ENCODE data around the gene EIF2A. TPM values are rescaled to one million over a fixed set of nuclear protein-coding genes. Genes with fewer than 3 reads are reported as not detected.
"Not testable (repeated sequence)": the region's sequence is repeated elsewhere in the genome, so short reads cannot be mapped to it uniquely, and the experiment has no call there.

The EIF2A gene
- total RNA-seq, 2 experiments from 2014 or later = 68.3 to 91.2 TPM

DNA sequence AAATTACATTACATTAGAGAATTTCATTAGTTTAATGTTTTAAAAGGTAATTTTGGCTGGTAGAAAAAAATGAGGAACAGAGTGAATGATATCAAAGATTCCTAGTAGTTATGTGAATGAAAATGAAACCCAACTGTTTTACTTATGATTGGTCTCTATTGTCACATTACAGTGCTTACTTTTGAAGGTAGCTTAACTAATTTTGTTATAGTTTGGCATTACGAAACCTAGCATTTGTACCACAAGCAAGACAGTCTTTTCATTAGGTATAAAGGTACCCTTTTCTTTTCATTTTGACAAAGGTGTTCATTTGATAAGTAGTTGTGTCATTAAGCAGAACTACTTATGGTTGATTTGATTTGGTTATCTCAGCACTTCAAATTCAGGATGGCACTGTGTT lies 63.4 kb downstream of the EIF2A start:
- H3K4me1 Mint-ChIP-seq = peaks cover 79% of the 10 kb centered on the region
- no peaks in the 10 kb centered on the region for H3K27me3 Mint-ChIP-seq
- POLR2A ChIA-PET = no interaction called here
- H3K36me3 Mint-ChIP-seq (ENCODE audit: low read depth) = peaks cover 56% of the 10 kb centered on the region
- CTCF ChIA-PET = interaction anchor here (0.6 kb wide), 1 partner anchor 185 kb away, joined by 5 read pairs; no protein-coding TSS in a partner anchor
- H3K4me3 Mint-ChIP-seq = no peak overlapping the region
- peaks cover 2% of the 10 kb centered on the region for H3K9me3 Mint-ChIP-seq
- peak overlapping the region; percentile 26 for H3K27ac Mint-ChIP-seq
- DNase-seq = no peak

DNA sequence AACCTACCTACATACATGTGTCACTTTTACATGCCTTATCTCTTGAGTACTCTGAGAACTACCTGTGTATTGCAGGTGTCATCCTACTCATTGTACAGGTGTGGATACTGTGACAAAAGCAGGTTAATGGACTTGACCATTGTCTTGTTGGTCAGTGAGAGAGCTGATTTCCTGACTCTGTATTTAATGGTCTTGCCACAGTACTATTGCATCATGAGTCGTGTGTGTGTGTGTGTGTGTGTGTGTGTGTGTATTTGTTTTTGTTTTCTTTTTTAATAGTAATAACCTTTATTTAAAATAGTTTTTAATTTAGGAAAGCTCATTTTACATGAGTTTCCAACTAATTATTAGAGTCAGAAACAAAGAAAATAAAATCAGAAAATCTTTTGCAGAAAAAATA lies 64.2 kb downstream of the EIF2A start:
- CTCF ChIA-PET = interaction anchor here (0.9 kb wide), 1 partner anchor 50 kb away, joined by 4 read pairs; no protein-coding TSS in a partner anchor

DNA sequence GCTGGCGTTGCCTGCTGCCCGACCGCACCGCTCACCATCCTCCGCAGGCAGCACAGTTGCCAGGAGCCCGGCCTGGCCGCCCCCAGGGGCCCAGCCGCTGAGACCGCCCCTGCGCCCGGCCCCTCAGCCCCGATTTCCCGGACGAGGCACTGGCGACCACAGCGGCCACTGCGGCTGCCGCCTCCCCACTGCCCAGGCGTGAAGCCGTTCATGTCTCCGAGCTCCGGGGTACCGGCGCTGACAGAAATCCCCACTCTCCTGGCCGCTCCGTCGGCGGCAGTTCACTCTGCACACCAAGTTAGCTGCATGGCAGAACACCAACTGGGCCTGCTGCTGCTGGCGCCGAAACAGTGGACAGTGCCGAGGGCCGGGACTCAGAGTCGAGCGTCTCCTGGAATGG lies 65.1 kb downstream of the EIF2A start:
- Mint-ChIP-seq H3K27me3 (no peaks in the 10 kb centered on the region), H3K4me3 (no peak overlapping the region), H3K36me3 (ENCODE audit: low read depth) (peaks cover 51% of the 10 kb centered on the region), H3K27ac (no peak overlapping the region), H3K9me3 (peaks cover 2% of the 10 kb centered on the region), H3K4me1 (peaks cover 67% of the 10 kb centered on the region)
- DNase-seq = no peak
- CTCF ChIA-PET = no interaction called here
- POLR2A ChIA-PET = no interaction called here

More for the DNA sequence above, 64.2 kb downstream of the EIF2A start:
- Mint-ChIP-seq H3K4me3 (no peak overlapping the region), H3K36me3 (ENCODE audit: low read depth) (peaks cover 57% of the 10 kb centered on the region), H3K27me3 (no peaks in the 10 kb centered on the region), H3K9me3 (peaks cover 2% of the 10 kb centered on the region), H3K4me1 (peaks cover 74% of the 10 kb centered on the region), H3K27ac (no peak overlapping the region)
- POLR2A ChIA-PET = no interaction called here
- DNase-seq = no peak

GRCh38 chr3:150612494-150612893 lies 65.9 kb downstream of the EIF2A start:
- Mint-ChIP-seq H3K4me3 (no peak overlapping the region), H3K4me1 (peaks cover 61% of the 10 kb centered on the region), H3K36me3 (ENCODE audit: low read depth) (peaks cover 50% of the 10 kb centered on the region), H3K27ac (no peak overlapping the region), H3K27me3 (no peaks in the 10 kb centered on the region), H3K9me3 (peaks cover 2% of the 10 kb centered on the region)
- ChIA-PET POLR2A (no interaction called here), CTCF (interaction anchor here (0.6 kb wide), 1 partner anchor 157 kb away, joined by 3 read pairs; no protein-coding TSS in a partner anchor)
- DNase-seq = no peak

- DNase-seq = no peak
- no peaks in the 10 kb centered on the region for H3K27me3 Mint-ChIP-seq
- no peak overlapping the region for H3K4me3 Mint-ChIP-seq
- ChIA-PET CTCF (interaction anchor here (0.6 to 0.8 kb wide), 2 partner anchors 10 to 156 kb away, joined by 3 read pairs; partner anchors contain the start of gene SELENOT), POLR2A (no interaction called here)
- peaks cover 48% of the 10 kb centered on the region for H3K36me3 Mint-ChIP-seq (ENCODE audit: low read depth)
- no peak overlapping the region for H3K27ac Mint-ChIP-seq
- peaks cover 2% of the 10 kb centered on the region for H3K9me3 Mint-ChIP-seq
- H3K4me1 Mint-ChIP-seq = peaks cover 55% of the 10 kb centered on the region
Observed at GRCh38 chr3:150613034-150613433, 66.4 kb downstream of the EIF2A start.

DNA sequence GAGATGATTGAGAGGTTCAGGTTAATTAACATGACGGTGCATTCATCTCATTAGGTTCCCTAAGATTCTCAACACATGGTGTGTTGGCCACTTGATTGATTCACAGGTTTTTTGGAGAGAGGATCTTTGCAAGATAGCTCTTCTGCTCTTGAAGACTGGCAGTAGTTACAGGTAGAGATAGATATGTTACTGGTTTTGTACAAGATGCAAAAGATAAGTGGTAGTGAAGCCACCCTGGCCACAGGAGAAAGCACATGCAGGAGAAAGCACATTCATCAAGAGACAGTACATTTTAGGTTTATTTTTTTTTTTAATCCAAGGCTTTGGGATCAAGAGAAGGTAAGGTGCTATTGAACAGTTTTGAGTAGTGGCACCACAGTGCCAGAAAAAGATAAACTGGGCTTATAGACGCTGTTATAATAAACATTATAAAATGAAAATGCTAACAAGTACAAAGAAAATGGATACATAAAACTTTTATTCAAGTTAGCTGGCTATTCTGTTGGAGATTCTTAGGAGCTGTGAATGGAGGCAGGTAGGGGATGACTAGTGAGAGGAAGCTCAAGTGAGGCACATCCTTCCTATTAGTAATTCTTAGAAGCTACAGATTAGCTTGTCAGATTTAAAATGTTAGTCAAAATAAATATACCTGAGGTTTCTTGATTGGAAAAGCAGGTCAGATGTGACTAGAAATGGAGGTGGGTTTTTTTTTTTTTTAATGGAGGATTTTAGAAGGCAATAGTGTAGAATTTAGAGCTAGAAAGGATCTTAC lies 67.3 kb downstream of the EIF2A start:
- H3K4me3 Mint-ChIP-seq = no peak overlapping the region
- H3K27ac Mint-ChIP-seq = no peak overlapping the region
- peaks cover 2% of the 10 kb centered on the region for H3K9me3 Mint-ChIP-seq
- peaks cover 55% of the 10 kb centered on the region for H3K36me3 Mint-ChIP-seq (ENCODE audit: low read depth)
- peaks cover 48% of the 10 kb centered on the region for H3K4me1 Mint-ChIP-seq
- CTCF ChIA-PET = interaction anchor here (0.8 to 1.1 kb wide), 4 partner anchors 11 to 85 kb away, joined by 3 to 4 read pairs (median 3); partner anchors contain the start of gene SELENOT
- POLR2A ChIA-PET = interaction anchor here (0.7 kb wide), 1 partner anchor 88 kb away, joined by 4 read pairs; no protein-coding TSS in a partner anchor
- H3K27me3 Mint-ChIP-seq = no peaks in the 10 kb centered on the region
- DNase-seq = no peak

GRCh38 chr3:150620002-150620689 lies 73.6 kb downstream of the EIF2A start:
- no peaks in the 10 kb centered on the region for H3K9me3 Mint-ChIP-seq
- POLR2A ChIA-PET = interaction anchor here (0.6 kb wide), 1 partner anchor 15 kb away, joined by 5 read pairs; no protein-coding TSS in a partner anchor
- no peak for DNase-seq
- no peaks in the 10 kb centered on the region for H3K27me3 Mint-ChIP-seq
- H3K27ac Mint-ChIP-seq = no peak overlapping the region
- peaks cover 39% of the 10 kb centered on the region for H3K36me3 Mint-ChIP-seq (ENCODE audit: low read depth)
- CTCF ChIA-PET = interaction anchor here (0.6 to 1.0 kb wide), 3 partner anchors 24 to 85 kb away, joined by 3 read pairs; no protein-coding TSS in a partner anchor
- H3K4me1 Mint-ChIP-seq = peaks cover 14% of the 10 kb centered on the region
- H3K4me3 Mint-ChIP-seq = no peak overlapping the region

DNA sequence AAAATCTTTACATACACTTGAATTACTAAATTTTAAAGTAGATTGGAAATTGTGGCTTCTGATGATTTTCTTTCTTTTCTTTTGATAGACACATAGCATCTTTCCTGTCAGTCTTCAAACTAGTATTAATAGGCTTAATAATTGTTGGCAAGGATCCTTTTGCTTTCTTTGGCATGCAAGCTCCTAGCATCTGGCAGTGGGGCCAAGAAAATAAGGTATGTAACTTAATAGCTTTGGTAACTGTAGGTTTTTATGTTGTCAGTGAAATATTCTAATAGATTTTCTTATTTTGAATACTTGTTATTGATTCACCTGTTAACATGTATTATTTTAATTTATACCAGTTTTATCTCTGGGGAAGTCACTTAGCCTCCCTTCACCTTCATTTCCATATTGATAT lies 76.4 kb downstream of the EIF2A start:
- POLR2A ChIA-PET, H3K27me3 Mint-ChIP-seq, H3K27ac Mint-ChIP-seq, H3K9me3 Mint-ChIP-seq, DNase-seq, CTCF ChIA-PET, H3K4me3 Mint-ChIP-seq: not testable (repeated sequence)
- peaks cover 48% of the 10 kb centered on the region for H3K36me3 Mint-ChIP-seq (ENCODE audit: low read depth)
- H3K4me1 Mint-ChIP-seq = peaks cover 12% of the 10 kb centered on the region

DNA sequence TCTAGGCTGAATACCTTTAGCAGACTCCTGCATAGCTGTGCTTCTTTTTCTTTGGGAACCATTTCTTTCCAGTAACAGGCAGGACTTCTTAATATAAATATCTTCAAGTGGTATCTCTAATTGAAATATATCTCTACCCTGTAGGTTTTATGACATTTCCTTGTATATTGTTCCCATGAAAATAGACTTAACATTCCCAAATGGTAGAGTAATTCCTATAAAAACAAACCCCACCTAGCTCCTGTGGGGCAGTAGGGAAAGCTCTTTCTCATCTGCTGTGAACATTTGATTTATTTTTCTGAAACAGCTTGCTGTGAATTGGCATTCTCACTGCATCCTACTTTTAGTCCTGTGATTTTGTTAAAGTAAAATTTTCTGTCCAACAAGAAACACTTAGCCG lies 77.4 kb downstream of the EIF2A start:
- CTCF ChIA-PET = no interaction called here
- POLR2A ChIA-PET = no interaction called here
- Mint-ChIP-seq H3K4me1 (peaks cover 12% of the 10 kb centered on the region), H3K9me3 (no peaks in the 10 kb centered on the region), H3K27ac (no peak overlapping the region), H3K36me3 (ENCODE audit: low read depth) (peaks cover 41% of the 10 kb centered on the region), H3K27me3 (no peaks in the 10 kb centered on the region), H3K4me3 (no peak overlapping the region)
- DNase-seq = no peak

DNA sequence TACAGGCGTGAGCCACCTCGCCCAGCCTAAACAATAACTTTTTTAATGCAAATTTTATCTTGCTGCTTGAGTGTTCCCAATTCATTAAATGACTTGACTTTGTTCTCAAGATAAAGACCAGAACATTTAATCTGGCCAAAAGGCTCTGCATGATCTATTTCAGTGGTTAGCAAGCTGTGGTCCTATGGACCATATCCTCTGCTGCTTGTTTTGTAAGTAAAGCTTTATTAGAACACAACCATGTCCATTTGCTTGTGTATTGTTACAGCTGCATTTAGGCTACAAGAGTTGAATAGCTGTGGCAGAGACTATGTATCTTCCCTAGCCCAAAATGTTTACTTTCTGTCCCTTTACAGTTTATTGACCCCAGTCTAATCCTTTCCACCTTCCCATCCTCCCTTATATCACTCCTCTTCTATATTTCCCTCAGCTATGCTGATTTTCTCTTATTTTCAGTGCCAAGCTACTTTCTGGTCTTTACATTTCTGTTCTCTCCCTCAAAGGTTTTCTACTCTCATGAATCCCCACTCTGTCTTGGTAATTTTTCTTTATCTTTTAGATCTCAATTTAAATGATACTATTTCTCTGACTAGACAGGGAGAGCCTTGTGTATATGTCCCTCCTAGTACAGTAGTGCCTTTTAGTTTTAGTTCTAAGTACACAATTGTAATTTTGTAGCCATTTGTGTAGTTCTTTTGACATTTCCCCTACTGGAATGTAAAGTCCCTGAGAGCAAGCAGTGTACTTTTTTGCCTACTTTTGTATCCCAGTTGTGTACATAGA lies 79.8 kb downstream of the EIF2A start:
- Mint-ChIP-seq H3K27ac (no peak overlapping the region), H3K9me3 (no peaks in the 10 kb centered on the region), H3K27me3 (no peaks in the 10 kb centered on the region), H3K4me3 (no peak overlapping the region), H3K36me3 (ENCODE audit: low read depth) (peaks cover 46% of the 10 kb centered on the region), H3K4me1 (peaks cover 8% of the 10 kb centered on the region)
- POLR2A ChIA-PET = no interaction called here
- CTCF ChIA-PET = no interaction called here
- no peak for DNase-seq

DNA sequence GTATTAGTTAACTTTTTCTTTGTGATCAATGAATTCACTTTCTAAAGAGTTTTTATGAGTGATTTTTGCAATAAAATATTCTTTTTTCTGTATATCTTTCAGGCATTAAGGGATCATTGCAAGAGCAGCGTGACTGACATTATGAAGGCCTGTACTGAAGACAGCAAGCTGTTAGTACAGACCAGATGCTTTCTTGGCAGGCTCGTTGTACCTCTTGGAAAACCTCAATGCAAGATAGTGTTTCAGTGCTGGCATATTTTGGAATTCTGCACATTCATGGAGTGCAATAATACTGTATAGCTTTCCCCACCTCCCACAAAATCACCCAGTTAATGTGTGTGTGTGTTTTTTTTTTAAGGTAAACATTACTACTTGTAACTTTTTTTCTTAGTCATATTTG lies 81.0 kb downstream of the EIF2A start:
- H3K4me1 Mint-ChIP-seq = peaks cover 4% of the 10 kb centered on the region
- no peak for DNase-seq
- CTCF ChIA-PET = no interaction called here

DNA sequence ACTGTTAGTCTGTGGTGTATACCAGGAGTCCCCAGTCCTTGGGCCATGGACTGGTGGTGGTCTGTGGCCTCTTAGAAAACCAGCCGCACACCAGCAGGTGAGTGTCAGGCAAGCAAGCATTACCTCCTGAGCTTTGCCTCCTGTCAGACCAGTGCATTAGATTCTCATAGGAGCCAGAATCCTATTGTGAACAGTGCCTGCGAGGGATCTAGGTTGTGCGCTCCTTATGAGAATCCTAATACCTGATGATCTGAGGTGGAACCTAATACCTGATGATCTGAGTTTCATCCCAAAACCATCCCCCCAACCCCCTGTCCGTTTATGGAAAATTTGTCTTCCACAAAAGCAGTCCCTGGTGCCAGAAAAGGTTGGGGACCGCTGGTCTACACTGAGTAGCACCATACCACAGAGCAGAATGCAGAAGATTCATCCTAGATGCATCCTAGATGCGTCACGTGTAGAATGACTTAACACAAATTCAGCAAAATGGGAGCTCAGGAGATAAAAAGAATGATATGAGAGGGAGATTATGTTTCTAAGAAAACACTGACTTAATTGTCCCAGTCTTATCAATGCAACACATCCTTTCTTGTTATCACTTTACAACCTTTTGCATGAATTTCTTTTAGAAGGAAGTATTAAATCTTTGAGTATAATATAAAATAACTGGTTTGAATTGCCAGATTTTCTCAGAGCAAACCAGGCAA lies 85.1 kb downstream of the EIF2A start:
- H3K4me1 Mint-ChIP-seq = peaks cover 25% of the 10 kb centered on the region
- H3K27ac Mint-ChIP-seq = no peak overlapping the region
- H3K36me3 Mint-ChIP-seq (ENCODE audit: low read depth) = peaks cover 32% of the 10 kb centered on the region
- H3K27me3 Mint-ChIP-seq = no peaks in the 10 kb centered on the region
- ChIA-PET CTCF (no interaction called here), POLR2A (no interaction called here)
- no peaks in the 10 kb centered on the region for H3K9me3 Mint-ChIP-seq
- H3K4me3 Mint-ChIP-seq = no peak overlapping the region
- no peak for DNase-seq

More for the DNA sequence above, 81.0 kb downstream of the EIF2A start:
- POLR2A ChIA-PET = no interaction called here
- no peak overlapping the region for H3K4me3 Mint-ChIP-seq
- H3K27ac Mint-ChIP-seq = no peak overlapping the region
- H3K27me3 Mint-ChIP-seq = no peaks in the 10 kb centered on the region
- no peaks in the 10 kb centered on the region for H3K9me3 Mint-ChIP-seq
- peaks cover 48% of the 10 kb centered on the region for H3K36me3 Mint-ChIP-seq (ENCODE audit: low read depth)

Data from activated CD4-positive, alpha-beta T cell treated with anti-CD3 and anti-CD28 coated beads, Interleukin-2, amount 10 ng/mL, durations not matched to agents 7 days and 5 days (primary cell).